ENCODE data around the gene FHL2. TPM values are rescaled to one million over a fixed set of nuclear protein-coding genes. Genes with fewer than 3 reads are reported as not detected.

FHL2 gene
- total RNA-seq, 1 donor from 2014 or later, result 0.16 TPM

GRCh38 chr2:105320651-105321215 is 78.1 kb downstream of the FHL2 start:
- H3K36me3 Mint-ChIP-seq (ENCODE audit: low read depth), result peaks cover 4% of the 10 kb centered on the region
- DNase-seq (no peak), ATAC-seq (ENCODE audit: low read depth) (no peak)
- ChIA-PET POLR2A (no interaction called here), CTCF (interaction anchor here (1.1 kb wide), 1 partner anchor 9 kb away, joined by 3 read pairs; no protein-coding TSS in a partner anchor)
- H3K9me3 Mint-ChIP-seq, result no peaks in the 10 kb centered on the region
- no peak overlapping the region for H3K4me3 Mint-ChIP-seq
- no peak overlapping the region for H3K27ac Mint-ChIP-seq
- no peaks in the 10 kb centered on the region for H3K27me3 Mint-ChIP-seq
- TF ChIP-seq, protein P1, sequence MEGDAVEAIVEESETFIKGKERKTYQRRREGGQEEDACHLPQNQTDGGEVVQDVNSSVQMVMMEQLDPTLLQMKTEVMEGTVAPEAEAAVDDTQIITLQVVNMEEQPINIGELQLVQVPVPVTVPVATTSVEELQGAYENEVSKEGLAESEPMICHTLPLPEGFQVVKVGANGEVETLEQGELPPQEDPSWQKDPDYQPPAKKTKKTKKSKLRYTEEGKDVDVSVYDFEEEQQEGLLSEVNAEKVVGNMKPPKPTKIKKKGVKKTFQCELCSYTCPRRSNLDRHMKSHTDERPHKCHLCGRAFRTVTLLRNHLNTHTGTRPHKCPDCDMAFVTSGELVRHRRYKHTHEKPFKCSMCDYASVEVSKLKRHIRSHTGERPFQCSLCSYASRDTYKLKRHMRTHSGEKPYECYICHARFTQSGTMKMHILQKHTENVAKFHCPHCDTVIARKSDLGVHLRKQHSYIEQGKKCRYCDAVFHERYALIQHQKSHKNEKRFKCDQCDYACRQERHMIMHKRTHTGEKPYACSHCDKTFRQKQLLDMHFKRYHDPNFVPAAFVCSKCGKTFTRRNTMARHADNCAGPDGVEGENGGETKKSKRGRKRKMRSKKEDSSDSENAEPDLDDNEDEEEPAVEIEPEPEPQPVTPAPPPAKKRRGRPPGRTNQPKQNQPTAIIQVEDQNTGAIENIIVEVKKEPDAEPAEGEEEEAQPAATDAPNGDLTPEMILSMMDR (IDR thresholded peaks at IDR 0.05), result no peak
- intact Hi-C loops (cut with micrococcal nuclease), result no loop called here
- peaks cover 33% of the 10 kb centered on the region for H3K4me1 Mint-ChIP-seq

- TF ChIP-seq, protein P1 (IDR thresholded peaks at IDR 0.05), result no peak
- Mint-ChIP-seq H3K9me3 (no peaks in the 10 kb centered on the region), H3K4me1 (peaks cover 31% of the 10 kb centered on the region), H3K27me3 (no peaks in the 10 kb centered on the region), H3K36me3 (ENCODE audit: low read depth) (no peaks in the 10 kb centered on the region), H3K27ac (no peak overlapping the region), H3K4me3 (no peak overlapping the region)
- DNase-seq (no peak), ATAC-seq (ENCODE audit: low read depth) (no peak)
- CTCF ChIA-PET, result interaction anchor here (0.6 kb wide), 1 partner anchor 16 kb away, joined by 3 read pairs; no protein-coding TSS in a partner anchor
- intact Hi-C loops (cut with micrococcal nuclease), result no loop called here
- POLR2A ChIA-PET, result interaction anchor here (1.8 kb wide), 1 partner anchor 11 kb away, joined by 4 read pairs; no protein-coding TSS in a partner anchor
These were observed 80.9 kb downstream of the FHL2 start for GRCh38 chr2:105317937-105318336.

DNA sequence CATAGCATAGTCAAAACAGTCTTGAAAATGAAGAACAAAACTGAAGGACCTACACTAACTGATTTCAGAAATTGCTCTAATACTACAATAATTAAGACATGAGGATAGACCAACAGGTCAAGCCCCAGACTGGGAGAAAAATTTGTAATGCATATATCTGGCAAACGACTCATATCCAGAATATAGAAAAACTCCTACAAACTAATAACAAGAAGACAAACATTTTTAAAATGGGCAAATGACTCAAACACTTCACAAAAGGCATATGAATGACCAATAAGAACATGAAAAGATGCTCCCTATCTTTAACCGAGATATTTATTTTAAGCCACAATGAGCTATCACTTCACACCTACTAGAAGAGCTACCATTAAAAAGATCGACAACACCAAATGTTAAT is 83.5 kb downstream of the FHL2 start:
- TF ChIP-seq, protein P1 (IDR thresholded peaks at IDR 0.05), result no peak
- peaks cover 2% of the 10 kb centered on the region for H3K36me3 Mint-ChIP-seq (ENCODE audit: low read depth)
- intact Hi-C loops (cut with micrococcal nuclease), result no loop called here
- CTCF ChIA-PET, result no interaction called here
- H3K4me3 Mint-ChIP-seq, result no peak overlapping the region
- H3K27me3 Mint-ChIP-seq, result no peaks in the 10 kb centered on the region
- POLR2A ChIA-PET, result interaction anchor here (2.3 kb wide), 1 partner anchor 13 kb away, joined by 7 read pairs; no protein-coding TSS in a partner anchor
- H3K9me3 Mint-ChIP-seq, result no peaks in the 10 kb centered on the region
- ATAC-seq (ENCODE audit: low read depth) (no peak), DNase-seq (no peak)
- no peak overlapping the region for H3K27ac Mint-ChIP-seq
- H3K4me1 Mint-ChIP-seq, result peaks cover 29% of the 10 kb centered on the region

GRCh38 chr2:105313877-105314276 is 85.0 kb downstream of the FHL2 start:
- CTCF ChIA-PET, result no interaction called here
- TF ChIP-seq, protein P1 (IDR thresholded peaks at IDR 0.05), result no peak
- H3K36me3 Mint-ChIP-seq (ENCODE audit: low read depth), result peaks cover 12% of the 10 kb centered on the region
- no peak overlapping the region for H3K27ac Mint-ChIP-seq
- POLR2A ChIA-PET, result interaction anchor here (0.7 to 2.3 kb wide), 2 partner anchors 14 to 16 kb away, joined by 4 to 7 read pairs; partner anchors contain the start of gene TGFBRAP1
- H3K4me3 Mint-ChIP-seq, result no peak overlapping the region
- ATAC-seq (ENCODE audit: low read depth), result peak; percentile 67
- intact Hi-C loops (cut with micrococcal nuclease), result no loop called here
- H3K27me3 Mint-ChIP-seq, result no peaks in the 10 kb centered on the region
- no peaks in the 10 kb centered on the region for H3K9me3 Mint-ChIP-seq
- peaks cover 33% of the 10 kb centered on the region for H3K4me1 Mint-ChIP-seq
- DNase-seq, result no peak

Other genes with a start within 250 kb of the FHL2 start
- not detected in 2 replicates for gene GPR45, start 157.3 kb downstream of the FHL2 start, total RNA-seq
- 25.0 and 25.2 TPM in 2 replicates for gene TGFBRAP1, start 69.3 kb downstream of the FHL2 start, total RNA-seq
- 20.0 and 23.8 TPM in 2 replicates for gene C2orf49, start 61.5 kb downstream of the FHL2 start, total RNA-seq